ENCODE measurements around the gene UPP1. TPM values are rescaled to one million over a fixed set of nuclear protein-coding genes. Genes with fewer than 3 reads are reported as not detected.

Gene UPP1
- 100 to 1,000 TPM in 1 of 4 donors, 10 to 100 TPM in 3; 21.5 to 178 (median 49.6) TPM for total RNA-seq

DNA sequence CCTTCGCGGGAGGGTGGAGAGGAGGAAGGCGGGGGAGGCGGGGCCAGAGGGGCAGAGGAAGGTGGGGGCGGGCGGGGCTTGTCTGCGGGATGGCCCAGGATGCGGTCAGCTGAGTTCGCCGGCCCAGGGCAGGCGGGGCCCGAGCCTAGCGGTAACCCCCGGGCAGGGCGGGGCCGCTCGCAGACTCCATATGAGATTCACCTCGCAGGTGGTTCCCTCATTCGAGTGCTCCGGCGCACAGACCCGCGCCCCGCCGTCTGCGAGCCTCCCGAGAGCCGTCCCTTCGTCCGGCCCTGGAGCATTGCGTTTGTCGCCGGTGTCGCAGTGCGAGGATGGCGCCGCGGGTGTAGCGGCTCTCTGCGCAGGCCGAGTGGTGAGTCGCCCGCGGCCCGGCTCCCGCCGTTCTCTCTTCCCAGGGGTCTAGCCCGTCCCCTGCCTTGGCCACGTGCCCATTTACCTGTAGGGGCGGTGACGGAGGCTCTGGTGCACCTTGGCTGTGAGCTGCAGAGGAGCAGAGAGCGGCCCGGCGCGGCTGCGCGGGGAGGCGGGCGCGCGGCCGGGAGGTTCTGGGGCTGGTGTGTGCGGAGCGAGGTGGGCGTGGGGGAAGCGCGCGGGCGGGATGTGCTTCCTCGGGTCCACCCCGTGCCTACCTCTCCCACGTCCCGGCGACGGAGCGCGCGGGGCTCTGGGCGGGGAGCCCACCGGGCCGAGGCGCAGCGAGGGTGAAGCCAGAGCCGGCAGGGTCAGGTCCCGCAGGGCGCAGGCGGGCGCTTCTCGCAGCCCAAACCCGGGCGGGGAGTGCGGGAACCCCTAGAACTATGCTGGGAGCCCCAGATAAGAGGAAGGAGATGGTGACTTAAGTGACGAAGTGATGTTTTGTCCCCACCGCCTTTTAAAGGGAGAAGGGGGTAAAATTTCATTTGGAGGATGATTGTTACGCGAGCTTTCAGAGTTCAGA lies at the start of gene UPP1:
UPP1 (plus strand) TSS at position 220 of the 958 bp plus-strand sequence. CDS start 5,519 bp downstream, outside the sequence.
- WGBS, 2 donors: 21 to 26% methylated on average over 4 to 8 of the region's 96 CpGs

GRCh38 chr7:48040944-48041652 lies 48.0 kb upstream of the UPP1 start:
- DNase-seq: no peak
- Histone ChIP-seq H3K4me3 (no peak overlapping the region), H3K27me3 (peaks cover 0 to 8% (median 0%) of the 10 kb centered on the region in 4 donors), H3K9me3 (no peaks in the 10 kb centered on the region), H3K36me3 (no peaks in the 10 kb centered on the region), H3K27ac (no peak overlapping the region), H3K4me1 (peaks cover 2 to 3% (median 3%) of the 10 kb centered on the region in 3 donors)
- WGBS, 2 donors: 81 to 97% methylated on average over 13 to 16 of the region's 18 CpGs
- intact Hi-C loops (cut with DNase I): no loop called here
- TF ChIP-seq, protein P1, sequence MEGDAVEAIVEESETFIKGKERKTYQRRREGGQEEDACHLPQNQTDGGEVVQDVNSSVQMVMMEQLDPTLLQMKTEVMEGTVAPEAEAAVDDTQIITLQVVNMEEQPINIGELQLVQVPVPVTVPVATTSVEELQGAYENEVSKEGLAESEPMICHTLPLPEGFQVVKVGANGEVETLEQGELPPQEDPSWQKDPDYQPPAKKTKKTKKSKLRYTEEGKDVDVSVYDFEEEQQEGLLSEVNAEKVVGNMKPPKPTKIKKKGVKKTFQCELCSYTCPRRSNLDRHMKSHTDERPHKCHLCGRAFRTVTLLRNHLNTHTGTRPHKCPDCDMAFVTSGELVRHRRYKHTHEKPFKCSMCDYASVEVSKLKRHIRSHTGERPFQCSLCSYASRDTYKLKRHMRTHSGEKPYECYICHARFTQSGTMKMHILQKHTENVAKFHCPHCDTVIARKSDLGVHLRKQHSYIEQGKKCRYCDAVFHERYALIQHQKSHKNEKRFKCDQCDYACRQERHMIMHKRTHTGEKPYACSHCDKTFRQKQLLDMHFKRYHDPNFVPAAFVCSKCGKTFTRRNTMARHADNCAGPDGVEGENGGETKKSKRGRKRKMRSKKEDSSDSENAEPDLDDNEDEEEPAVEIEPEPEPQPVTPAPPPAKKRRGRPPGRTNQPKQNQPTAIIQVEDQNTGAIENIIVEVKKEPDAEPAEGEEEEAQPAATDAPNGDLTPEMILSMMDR (IDR thresholded peaks at IDR 0.05): no peak
- no peak for TF ChIP-seq POLR2A (IDR thresholded peaks at IDR 0.05)

More for the DNA sequence above, at the start of gene UPP1:
- TF ChIP-seq POLR2A (IDR thresholded peaks at IDR 0.05): peak in 3 of 4 donors; percentile 16 to 91 (median 81)
- TF ChIP-seq, protein P1 (IDR thresholded peaks at IDR 0.05): peak in 1 of 6 experiments; percentile 18
- Histone ChIP-seq H3K4me3 (peak within 1 kb of the TSS; percentile 57 to 94 (median 88)), H3K36me3 (peaks cover 5 to 40% (median 6%) of the 10 kb centered on the region in 3 donors), H3K27ac (peak within 1 kb of the TSS; percentile 89 to 98 (median 95)), H3K9me3 (no peaks in the 10 kb centered on the region), H3K4me1 (peaks cover 24 to 92% (median 64%) of the 10 kb centered on the region in 3 donors), H3K27me3 (no peaks in the 10 kb centered on the region)
- peak; percentile 81 for DNase-seq
- intact Hi-C loops (cut with DNase I): no loop called here

- Histone ChIP-seq H3K4me3 (no peak overlapping the region), H3K27me3 (peaks cover 0 to 2% (median 0%) of the 10 kb centered on the region in 4 donors), H3K27ac (no peak overlapping the region), H3K9me3 (no peaks in the 10 kb centered on the region), H3K36me3 (no peaks in the 10 kb centered on the region), H3K4me1 (no peaks in the 10 kb centered on the region)
- DNase-seq: no peak
- TF ChIP-seq POLR2A (IDR thresholded peaks at IDR 0.05): no peak
- TF ChIP-seq, protein P1 (IDR thresholded peaks at IDR 0.05): no peak
- intact Hi-C loops (cut with DNase I): no loop called here
- WGBS, 2 donors: 41 to 46% methylated on average over 3 of the region's 3 CpGs
These were observed 47.5 kb upstream of the UPP1 start for GRCh38 chr7:48041653-48041970.

DNA sequence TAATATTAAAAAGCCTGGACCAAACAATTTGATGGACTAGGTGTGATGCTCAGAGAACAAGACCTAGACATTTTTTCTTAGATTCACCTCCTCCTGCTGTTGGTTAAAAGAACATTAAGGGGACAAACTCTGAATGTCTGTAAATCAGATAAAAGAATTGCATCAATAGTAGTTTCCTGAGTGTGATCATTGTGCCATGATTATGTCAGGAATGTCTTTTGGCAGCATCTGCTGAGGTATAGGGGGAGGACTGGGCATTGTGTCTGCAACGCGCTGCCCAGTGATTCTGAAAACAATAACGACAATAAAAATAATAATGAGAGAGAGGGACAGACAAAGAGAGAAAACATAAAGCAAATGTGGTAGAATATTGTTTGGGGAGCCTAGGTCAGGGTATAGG lies 46.8 kb upstream of the UPP1 start:
- Histone ChIP-seq H3K36me3 (no peaks in the 10 kb centered on the region), H3K9me3 (no peaks in the 10 kb centered on the region), H3K27ac (no peak overlapping the region), H3K4me1 (no peaks in the 10 kb centered on the region), H3K27me3 (no peaks in the 10 kb centered on the region), H3K4me3 (no peak overlapping the region)
- no peak for TF ChIP-seq POLR2A (IDR thresholded peaks at IDR 0.05)
- TF ChIP-seq, protein P1 (IDR thresholded peaks at IDR 0.05): no peak
- no peak for DNase-seq
- WGBS, 2 donors: 46 to 58% methylated on average over 3 of the region's 3 CpGs
- intact Hi-C loops (cut with DNase I): no loop called here

GRCh38 chr7:48042636-48043035 lies 46.4 kb upstream of the UPP1 start:
- WGBS, 2 donors: 57 to 63% methylated on average over 3 of the region's 3 CpGs
- intact Hi-C loops (cut with DNase I): no loop called here

More at GRCh38 chr7:48042636-48043035, 46.4 kb upstream of the UPP1 start:
- Histone ChIP-seq H3K9me3 (no peaks in the 10 kb centered on the region), H3K27ac (no peak overlapping the region), H3K36me3 (no peaks in the 10 kb centered on the region), H3K27me3 (no peaks in the 10 kb centered on the region), H3K4me3 (no peak overlapping the region), H3K4me1 (no peaks in the 10 kb centered on the region)
- TF ChIP-seq, protein P1 (IDR thresholded peaks at IDR 0.05): no peak
- TF ChIP-seq POLR2A (IDR thresholded peaks at IDR 0.05): no peak
- no peak for DNase-seq

Data from esophagus squamous epithelium (tissue), 5 donors.